Large intestine (tissue), 3 donors: ENCODE measurements around the gene CELSR1. TPM values are rescaled to one million over a fixed set of nuclear protein-coding genes. Genes with fewer than 3 reads are reported as not detected.

Source experiments
- DNase-seq, 2 donors: peaks; one replicate each; pipeline versions ENCODE4 v3.0.0 to v3.0.0-alpha.2; 2013
- H3K27ac ChIP-seq: one replicate; pipeline ENCODE4 v1.5.1; 2013; ENCODE audit warnings: low read length
- H3K27me3 ChIP-seq: 2 replicates; pipeline ENCODE4 v1.6.1; 2013; ENCODE audit warnings: low read length; ENCODE audit not compliant: control insufficient read depth, insufficient read depth
- H3K36me3 ChIP-seq: 2 replicates; pipeline ENCODE4 v1.6.1; 2013; ENCODE audit warnings: low read length; ENCODE audit not compliant: control insufficient read depth, insufficient read depth
- H3K4me1 ChIP-seq: one replicate; pipeline ENCODE4 v1.6.1; 2013; ENCODE audit warnings: low read length; ENCODE audit not compliant: control insufficient read depth, insufficient read depth
- H3K4me3 ChIP-seq: one replicate; pipeline ENCODE4 v1.5.1; 2013; ENCODE audit warnings: low read length
- H3K9me3 ChIP-seq: one replicate; pipeline ENCODE4 v1.6.1; 2013; ENCODE audit warnings: mild to moderate bottlenecking, low read depth, low read length, moderate library complexity; ENCODE audit not compliant: control insufficient read depth
- WGBS: methylation state at CpG from one replicate; pipeline ENCODE4 v1.1.5; 2013; ENCODE audit warnings: low lambda C conversion rate; ENCODE audit not compliant: insufficient coverage; 5-methylcytosine and 5-hydroxymethylcytosine counted together
- polyA plus RNA-seq: library from polyadenylated mRNA; unstranded; fragments of 120-200 nt; gene quantifications from one replicate; pipeline ENCODE4 v1.2.1, GENCODE V29; 2013

The CELSR1 gene
- polyA plus RNA-seq, 1 donor, result 5.9 TPM

DNA sequence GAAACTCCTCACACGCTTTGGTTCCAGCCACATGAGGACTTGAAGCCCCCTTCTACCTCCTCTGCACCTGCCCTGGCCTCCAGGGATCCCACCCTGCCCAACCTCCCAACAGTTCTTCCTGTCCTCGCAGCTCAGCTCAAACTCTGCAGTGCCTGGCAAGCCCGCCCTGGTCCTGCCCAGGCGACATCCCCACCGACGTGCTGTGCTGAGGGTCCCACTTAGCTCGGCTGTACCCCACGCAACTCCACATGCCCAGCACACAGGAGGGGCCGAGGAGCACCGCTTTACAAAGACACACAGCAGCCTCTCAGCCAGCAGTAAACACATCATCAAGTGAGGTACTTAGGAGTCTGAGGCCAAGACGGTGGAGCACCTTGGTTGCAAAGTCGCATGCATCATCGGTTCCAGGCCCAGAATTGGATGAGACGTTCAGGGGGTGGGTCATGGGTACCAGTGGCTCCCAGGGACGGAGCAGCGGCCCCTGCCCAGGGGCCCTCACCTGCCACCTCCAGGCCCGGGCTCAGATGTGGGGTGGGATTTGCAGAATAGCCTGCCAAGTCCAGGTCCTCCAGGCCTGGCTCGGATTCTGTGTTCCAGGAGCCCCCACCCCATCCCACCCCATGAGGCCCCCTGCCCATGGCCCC, 72.6 kb downstream of the CELSR1 start:
- H3K9me3 ChIP-seq, result no peaks in the 10 kb centered on the region
- H3K27ac ChIP-seq, result no peak overlapping the region
- no peaks in the 10 kb centered on the region for H3K36me3 ChIP-seq
- no CpG with 5 or more reads among the region's 18 CpGs for WGBS
- no peaks in the 10 kb centered on the region for H3K27me3 ChIP-seq
- no peak for DNase-seq
- H3K4me1 ChIP-seq, result no peaks in the 10 kb centered on the region
- no peak overlapping the region for H3K4me3 ChIP-seq

DNA sequence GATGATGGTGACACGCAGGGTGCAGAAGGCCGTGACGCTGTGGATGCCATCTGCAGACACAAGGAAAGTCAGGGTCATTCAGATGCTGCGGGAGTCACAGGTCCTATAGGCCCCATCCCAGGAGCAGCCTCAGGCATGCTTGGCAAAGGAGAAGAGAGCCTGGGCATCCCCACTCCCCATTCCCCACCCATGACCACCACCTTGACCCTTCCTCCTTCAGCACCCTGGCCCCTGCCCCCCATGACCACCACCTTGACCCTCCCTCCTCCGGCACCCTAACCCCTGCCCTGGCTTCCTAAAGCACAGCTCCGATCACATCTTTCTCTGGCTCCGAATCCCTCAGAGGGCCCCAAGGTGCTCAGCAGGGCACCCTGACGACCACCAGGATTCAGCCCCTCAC, 73.1 kb downstream of the CELSR1 start:
- Histone ChIP-seq H3K9me3 (no peaks in the 10 kb centered on the region), H3K4me1 (no peaks in the 10 kb centered on the region), H3K27ac (no peak overlapping the region), H3K27me3 (no peaks in the 10 kb centered on the region), H3K36me3 (no peaks in the 10 kb centered on the region), H3K4me3 (no peak overlapping the region)
- DNase-seq, result no peak
- WGBS, result no CpG with 5 or more reads among the region's 8 CpGs

DNA sequence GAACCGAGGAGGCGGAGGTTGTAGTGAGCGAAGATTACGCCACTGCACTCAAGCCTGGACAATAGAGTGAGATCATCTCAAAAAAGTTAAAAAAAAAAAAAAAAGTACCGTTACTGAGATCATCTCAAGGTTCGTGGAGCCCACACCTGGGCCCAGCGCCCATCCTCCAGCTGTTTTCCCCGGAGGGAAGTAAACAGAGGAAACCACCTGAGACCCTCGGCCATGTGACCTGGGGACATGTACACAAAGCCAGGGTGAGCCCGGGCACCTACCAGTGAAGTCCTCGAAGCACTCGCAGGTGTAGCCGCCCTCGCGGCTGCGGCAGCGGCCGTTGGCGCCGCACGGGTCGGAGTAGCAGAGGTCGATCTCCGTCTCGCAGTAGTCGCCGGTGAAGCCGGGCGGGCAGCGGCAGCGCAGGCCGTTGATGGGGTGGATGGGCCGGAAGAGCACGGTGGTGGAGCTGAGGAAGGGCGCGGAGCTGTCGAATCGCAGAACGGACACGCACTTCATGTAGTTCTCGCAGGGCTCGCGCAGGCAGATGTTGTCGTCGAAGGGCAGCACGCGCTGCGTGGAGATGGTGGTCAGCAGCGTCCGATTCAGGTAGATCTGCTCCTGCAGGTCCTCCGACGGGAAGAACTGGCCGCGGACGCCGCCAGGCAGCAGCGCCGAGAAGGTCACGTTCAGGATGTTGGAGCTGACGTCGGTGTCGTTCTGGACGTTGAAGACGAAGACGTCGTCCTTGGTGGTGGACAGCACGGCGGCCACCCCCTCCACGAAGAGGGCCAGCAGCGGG, 73.8 kb downstream of the CELSR1 start:
- 100% methylated on average over 5 of the region's 70 CpGs for WGBS
- H3K36me3 ChIP-seq, result no peaks in the 10 kb centered on the region
- H3K4me3 ChIP-seq, result no peak overlapping the region
- no peaks in the 10 kb centered on the region for H3K27me3 ChIP-seq
- no peak overlapping the region for H3K27ac ChIP-seq
- DNase-seq, result no peak
- no peaks in the 10 kb centered on the region for H3K4me1 ChIP-seq
- no peaks in the 10 kb centered on the region for H3K9me3 ChIP-seq

DNA sequence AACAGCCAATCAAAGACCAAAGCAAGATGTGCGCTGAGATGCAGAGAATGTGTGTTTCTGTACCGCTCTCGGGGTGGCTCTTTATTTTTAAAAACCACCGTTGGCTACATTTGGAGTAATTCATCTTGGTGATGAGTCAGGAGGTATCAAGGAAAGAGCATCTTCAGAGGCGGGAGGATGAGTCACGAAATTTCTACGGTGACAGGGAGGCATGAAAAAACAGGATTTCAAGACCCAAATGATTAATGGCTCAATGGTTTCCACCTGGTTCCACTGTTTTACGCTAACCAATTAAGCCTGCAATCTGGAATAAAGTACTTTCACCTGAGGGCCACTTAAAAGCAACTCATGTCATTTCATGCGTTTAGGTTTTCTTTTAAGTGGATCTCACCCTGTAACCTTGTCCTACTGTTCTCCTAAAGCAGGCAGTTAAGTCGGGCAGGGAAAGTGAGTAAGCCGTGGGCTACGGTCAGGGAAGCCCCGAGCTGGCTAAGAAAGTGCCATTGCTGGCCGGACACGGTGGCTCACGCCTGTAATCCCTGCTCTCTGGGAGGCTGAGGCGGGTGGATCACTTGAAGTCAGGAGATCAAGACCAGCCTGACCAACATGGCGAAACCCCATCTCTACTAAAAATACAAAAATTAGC, 74.6 kb downstream of the CELSR1 start:
- 90% methylated on average over 7 of the region's 18 CpGs for WGBS
- no peak for DNase-seq

DNA sequence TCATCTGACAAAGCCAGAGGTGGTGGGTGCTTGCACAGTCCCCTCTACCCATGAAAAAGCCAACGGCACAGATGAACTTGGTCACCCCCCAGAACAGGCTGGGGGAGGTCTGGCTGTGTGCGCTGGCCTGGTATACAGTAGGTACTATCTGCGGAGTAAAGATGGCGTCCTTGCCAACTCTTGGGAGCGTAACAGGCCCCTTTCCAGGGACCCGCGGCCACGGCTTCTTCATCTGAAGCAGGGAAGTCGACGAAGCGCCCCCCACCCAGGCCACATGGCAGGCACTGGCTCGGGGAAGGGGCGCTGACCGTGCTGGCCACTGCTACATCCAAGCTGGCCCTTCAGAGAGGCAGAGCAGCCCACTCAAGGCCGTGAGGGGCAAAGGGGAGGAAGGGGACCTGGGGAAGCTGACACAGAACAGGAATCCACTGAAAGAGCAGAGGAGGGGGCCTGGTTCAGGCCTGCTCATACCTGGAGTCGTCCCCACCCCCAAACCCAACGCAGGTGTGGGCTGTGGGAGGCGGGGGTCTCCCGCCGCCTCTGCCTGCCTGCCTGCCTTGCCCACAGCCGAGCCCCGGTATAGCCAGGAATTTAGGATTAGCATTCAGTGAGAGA, 75.7 kb downstream of the CELSR1 start:
- no peak for DNase-seq
- Histone ChIP-seq H3K27ac (no peak overlapping the region), H3K36me3 (no peaks in the 10 kb centered on the region), H3K9me3 (no peaks in the 10 kb centered on the region), H3K4me1 (no peaks in the 10 kb centered on the region), H3K27me3 (no peaks in the 10 kb centered on the region), H3K4me3 (no peak overlapping the region)
- 100% methylated on average over 2 of the region's 22 CpGs for WGBS

More for the DNA sequence above, 74.6 kb downstream of the CELSR1 start:
- no peak overlapping the region for H3K27ac ChIP-seq
- H3K27me3 ChIP-seq, result no peaks in the 10 kb centered on the region
- H3K36me3 ChIP-seq, result no peaks in the 10 kb centered on the region
- no peaks in the 10 kb centered on the region for H3K9me3 ChIP-seq
- H3K4me3 ChIP-seq, result no peak overlapping the region
- no peaks in the 10 kb centered on the region for H3K4me1 ChIP-seq

DNA sequence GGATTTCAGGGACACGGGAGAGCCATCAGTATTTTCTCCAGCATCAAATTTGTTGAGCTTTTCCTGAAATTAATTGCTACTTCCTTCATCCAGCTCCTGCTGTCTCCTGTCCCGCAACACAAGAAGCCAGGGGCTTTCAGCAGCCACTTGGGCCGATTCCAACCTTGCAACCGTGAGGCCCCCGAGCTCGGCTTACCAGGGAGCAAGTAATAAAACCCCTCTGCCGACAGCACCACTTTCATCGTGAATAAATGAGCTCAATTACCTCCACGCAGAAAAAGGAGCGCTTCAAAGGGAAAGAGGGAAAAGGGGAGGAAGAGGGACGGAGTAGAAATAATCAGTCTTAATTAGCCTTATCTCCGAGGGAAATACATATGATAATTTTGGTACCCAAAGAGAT, 76.6 kb downstream of the CELSR1 start:
- H3K9me3 ChIP-seq, result no peaks in the 10 kb centered on the region
- H3K27ac ChIP-seq, result no peak overlapping the region
- no peaks in the 10 kb centered on the region for H3K27me3 ChIP-seq
- no peaks in the 10 kb centered on the region for H3K4me1 ChIP-seq
- no peaks in the 10 kb centered on the region for H3K36me3 ChIP-seq
- WGBS, result no CpG with 5 or more reads among the region's 12 CpGs
- no peak overlapping the region for H3K4me3 ChIP-seq
- no peak for DNase-seq

DNA sequence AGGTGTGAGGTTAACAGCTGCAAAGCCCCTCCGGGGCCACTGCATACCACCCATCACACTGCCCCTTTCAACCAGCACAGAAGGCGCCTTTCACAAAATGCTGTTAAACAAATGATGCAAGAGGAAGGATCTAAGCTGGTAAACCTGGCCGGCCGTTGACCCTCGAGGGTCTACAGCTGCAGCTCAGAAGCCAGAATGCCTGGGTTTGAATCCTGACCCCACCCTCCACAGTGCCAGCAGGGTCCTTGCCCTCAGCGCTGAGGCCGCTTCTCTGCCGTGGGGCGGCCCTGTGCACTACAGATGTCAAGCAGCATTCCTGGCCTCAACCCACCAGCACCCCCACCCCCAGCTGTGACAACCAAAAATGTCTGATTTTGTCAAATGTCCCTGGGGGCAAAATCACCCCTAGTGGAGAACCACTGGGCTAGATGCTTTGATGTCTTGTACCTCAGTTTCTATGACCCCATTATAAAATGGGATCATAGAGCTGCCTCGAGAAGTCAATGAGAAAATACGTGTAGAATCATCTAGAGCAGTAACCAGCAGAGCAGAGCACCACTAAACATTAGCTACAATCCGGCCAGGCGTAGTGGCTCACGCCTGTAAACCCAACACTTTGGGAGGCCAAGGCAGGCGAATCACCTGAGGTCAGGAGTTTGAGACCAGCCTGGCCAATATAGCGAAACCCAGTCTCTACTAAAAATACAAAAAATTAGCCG, 77.9 kb downstream of the CELSR1 start:
- no peaks in the 10 kb centered on the region for H3K36me3 ChIP-seq
- no peak for DNase-seq
- H3K27ac ChIP-seq, result no peak overlapping the region
- no peaks in the 10 kb centered on the region for H3K9me3 ChIP-seq
- 100% methylated on average over 1 of the region's 17 CpGs for WGBS
- H3K4me1 ChIP-seq, result no peaks in the 10 kb centered on the region
- H3K4me3 ChIP-seq, result no peak overlapping the region
- peaks cover 2% of the 10 kb centered on the region for H3K27me3 ChIP-seq

DNA sequence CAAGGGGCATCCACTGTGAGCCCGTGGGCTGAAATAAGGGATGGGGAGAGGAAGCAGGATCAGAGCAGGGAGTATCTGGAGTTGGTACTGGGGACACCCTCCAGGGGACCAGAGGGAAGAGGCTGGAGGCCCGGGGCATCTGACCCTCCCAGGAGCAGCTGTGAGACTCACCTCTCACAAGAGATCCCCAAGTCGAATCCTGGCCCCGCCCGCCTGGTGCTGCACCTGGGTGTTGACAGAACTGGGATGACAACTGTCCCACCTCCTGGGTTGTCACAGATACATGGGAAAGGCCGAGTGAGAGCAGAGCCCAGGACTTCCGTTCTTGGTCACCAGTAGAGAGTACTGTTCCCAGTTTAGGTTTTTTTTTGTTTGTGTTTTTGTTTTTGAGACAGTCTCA, 78.9 kb downstream of the CELSR1 start:
- H3K9me3 ChIP-seq, result no peaks in the 10 kb centered on the region
- no CpG with 5 or more reads among the region's 7 CpGs for WGBS
- no peak for DNase-seq
- H3K4me3 ChIP-seq, result no peak overlapping the region
- H3K27ac ChIP-seq, result no peak overlapping the region
- H3K4me1 ChIP-seq, result no peaks in the 10 kb centered on the region
- no peaks in the 10 kb centered on the region for H3K36me3 ChIP-seq
- H3K27me3 ChIP-seq, result peaks cover 7% of the 10 kb centered on the region

DNA sequence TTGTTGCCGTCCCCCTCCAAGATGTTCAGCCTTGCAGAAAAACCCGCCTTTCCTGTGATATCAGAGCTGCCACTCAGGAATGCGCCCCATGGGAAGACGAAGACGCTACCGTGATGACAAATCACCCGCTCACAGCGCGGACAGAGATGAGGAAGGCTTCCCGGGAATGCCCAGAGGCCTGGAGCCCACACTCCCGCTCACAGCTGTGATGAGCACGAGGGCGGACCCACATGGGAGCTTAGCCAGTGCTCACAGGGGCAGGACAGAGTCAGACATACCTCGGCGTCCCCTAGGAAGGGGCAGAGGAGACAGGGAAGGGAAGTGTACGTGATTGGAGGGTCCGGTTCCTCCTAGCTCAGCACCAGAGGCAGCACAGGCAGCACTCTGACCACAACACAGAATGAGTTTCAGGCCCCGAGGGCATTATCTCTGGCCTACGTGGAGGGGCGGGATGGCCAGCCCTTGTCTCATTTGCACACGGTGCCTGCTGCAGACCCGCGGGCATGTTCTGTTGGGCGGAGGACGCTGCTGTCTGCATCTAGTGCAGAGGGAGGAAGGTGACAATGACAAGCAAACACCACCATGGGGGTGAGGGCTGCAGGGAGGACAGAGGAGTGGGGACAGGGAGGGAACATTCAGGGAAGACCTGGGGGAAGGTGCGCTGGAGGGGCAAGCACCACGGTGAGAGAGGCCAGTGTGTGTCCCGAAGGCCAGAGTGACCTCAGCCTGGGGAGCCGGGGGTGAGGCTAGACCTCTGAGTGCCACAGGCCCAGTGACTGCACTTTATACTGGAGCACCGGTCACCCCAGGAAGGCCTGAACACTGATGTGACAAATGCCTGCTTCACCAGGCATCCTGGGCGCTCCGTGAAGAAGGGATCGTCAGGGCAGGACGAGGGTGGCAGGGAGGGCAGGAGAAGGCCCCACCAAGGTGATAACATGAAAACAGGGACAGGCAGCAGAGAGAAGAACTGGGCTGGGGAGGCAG, 79.6 kb downstream of the CELSR1 start:
- no CpG with 5 or more reads among the region's 34 CpGs for WGBS
- peaks cover 7% of the 10 kb centered on the region for H3K27me3 ChIP-seq
- no peaks in the 10 kb centered on the region for H3K9me3 ChIP-seq
- no peak overlapping the region for H3K4me3 ChIP-seq
- no peaks in the 10 kb centered on the region for H3K36me3 ChIP-seq
- H3K4me1 ChIP-seq, result no peaks in the 10 kb centered on the region
- no peak overlapping the region for H3K27ac ChIP-seq
- no peak for DNase-seq
